Neural progenitor cell (in vitro differentiated cells): ENCODE data around the gene TBC1D24. TPM values are rescaled to one million over a fixed set of nuclear protein-coding genes. Genes with fewer than 3 reads are reported as not detected.

Experiments
- DNase-seq: peaks from one replicate; pipeline ENCODE4 v3.0.0-alpha.2; 2016; ENCODE audit warnings: low spot score
- H2AFZ ChIP-seq: fragments of 200-600 bp; sonication (generic); replicated peaks from 2 replicates; pipeline ENCODE4 v1.6.1; 2016; ENCODE audit warnings: antibody characterized with exemption
- H3F3A ChIP-seq: fragments of 200-600 bp; sonication (generic); 2 replicates; pipeline ENCODE4 v1.6.1; 2016; ENCODE audit warnings: antibody characterized with exemption, low read depth
- H3K27ac ChIP-seq: fragments of 200-600 bp; sonication (generic); 2 replicates; pipeline ENCODE4 v1.5.1; 2016; ENCODE audit warnings: mild to moderate bottlenecking
- H3K27me3 ChIP-seq: fragments of 200-600 bp; sonication (generic); 2 replicates; pipeline ENCODE4 v1.6.1; 2016; ENCODE audit warnings: mild to moderate bottlenecking, moderate library complexity
- H3K36me3 ChIP-seq: fragments of 200-600 bp; sonication (generic); 2 replicates; pipeline ENCODE4 v1.5.1; 2016
- H3K4me1 ChIP-seq: fragments of 200-600 bp; sonication (generic); 2 replicates; pipeline ENCODE4 v1.6.1; 2016; ENCODE audit warnings: mixed run types
- H3K4me2 ChIP-seq: fragments of 200-600 bp; sonication (generic); 2 replicates; pipeline ENCODE4 v1.6.1; 2016
- H3K4me3 ChIP-seq: fragments of 200-600 bp; sonication (generic); 2 replicates; pipeline ENCODE4 v1.5.1; 2016
- H3K79me2 ChIP-seq: fragments of 200-600 bp; sonication (generic); 2 replicates; pipeline ENCODE4 v1.6.1; 2016; ENCODE audit warnings: low read depth
- H3K9ac ChIP-seq: fragments of 200-600 bp; sonication (generic); 2 replicates; pipeline ENCODE4 v1.6.1; 2016
- H3K9me3 ChIP-seq: fragments of 200-600 bp; sonication (generic); 2 replicates; pipeline ENCODE4 v1.5.1; 2016; ENCODE audit warnings: low read depth
- H4K20me1 ChIP-seq: fragments of 200-600 bp; sonication (generic); 2 replicates; pipeline ENCODE4 v1.6.1; 2016; ENCODE audit warnings: low read depth
- H3K27ac Mint-ChIP-seq: 3 replicates; pipeline ENCODE4 v1.8.0; 2021; ENCODE audit warnings: mixed read lengths
- H3K27me3 Mint-ChIP-seq: 2 replicates; pipeline ENCODE4 v1.8.0; 2022; ENCODE audit warnings: low read depth, mild to moderate bottlenecking, inconsistent platforms, moderate library complexity, mixed read lengths; ENCODE audit not compliant: insufficient read depth
- H3K36me3 Mint-ChIP-seq: 3 replicates; pipeline ENCODE4 v1.8.0; 2021; ENCODE audit warnings: mixed read lengths
- H3K4me1 Mint-ChIP-seq: 3 replicates; pipeline ENCODE4 v1.8.0; 2021; ENCODE audit warnings: mixed read lengths
- H3K4me3 Mint-ChIP-seq: 3 replicates; pipeline ENCODE4 v1.8.0; 2021; ENCODE audit warnings: mild to moderate bottlenecking, moderate library complexity, mixed read lengths
- H3K9me3 Mint-ChIP-seq: 3 replicates; pipeline ENCODE4 v1.8.0; 2020; ENCODE audit warnings: mixed read lengths
- EZH2 ChIP-seq: fragments of 200-600 bp; sonication (generic); IDR thresholded peaks from 2 replicates; pipeline ENCODE4 v1.6.1; 2017; ENCODE audit warnings: antibody characterized with exemption, mild to moderate bottlenecking, moderate library complexity
- EZH2phosphoT487 ChIP-seq: fragments of 200-600 bp; sonication (generic); IDR thresholded peaks from 2 replicates; pipeline ENCODE4 v1.6.1; 2017; ENCODE audit warnings: antibody characterized with exemption
- total RNA-seq: library from RNA; depleted of rRNA; stranded (reverse); fragments of >200 nt; gene quantifications from 2 replicates; pipeline ENCODE4 v1.2.3, GENCODE V29; 2015; ENCODE audit warnings: low replicate concordance
- TF ChIP-seq, protein P1 (sequence below): fragments of 200-600 bp; sonication (generic); IDR thresholded peaks from 2 replicates; pipeline ENCODE4 v1.5.1; 2017; ENCODE audit warnings: antibody characterized with exemption, mild to moderate bottlenecking

Gene TBC1D24
- total RNA-seq, 1 donor from 2014 or later, result 8.2 TPM

DNA sequence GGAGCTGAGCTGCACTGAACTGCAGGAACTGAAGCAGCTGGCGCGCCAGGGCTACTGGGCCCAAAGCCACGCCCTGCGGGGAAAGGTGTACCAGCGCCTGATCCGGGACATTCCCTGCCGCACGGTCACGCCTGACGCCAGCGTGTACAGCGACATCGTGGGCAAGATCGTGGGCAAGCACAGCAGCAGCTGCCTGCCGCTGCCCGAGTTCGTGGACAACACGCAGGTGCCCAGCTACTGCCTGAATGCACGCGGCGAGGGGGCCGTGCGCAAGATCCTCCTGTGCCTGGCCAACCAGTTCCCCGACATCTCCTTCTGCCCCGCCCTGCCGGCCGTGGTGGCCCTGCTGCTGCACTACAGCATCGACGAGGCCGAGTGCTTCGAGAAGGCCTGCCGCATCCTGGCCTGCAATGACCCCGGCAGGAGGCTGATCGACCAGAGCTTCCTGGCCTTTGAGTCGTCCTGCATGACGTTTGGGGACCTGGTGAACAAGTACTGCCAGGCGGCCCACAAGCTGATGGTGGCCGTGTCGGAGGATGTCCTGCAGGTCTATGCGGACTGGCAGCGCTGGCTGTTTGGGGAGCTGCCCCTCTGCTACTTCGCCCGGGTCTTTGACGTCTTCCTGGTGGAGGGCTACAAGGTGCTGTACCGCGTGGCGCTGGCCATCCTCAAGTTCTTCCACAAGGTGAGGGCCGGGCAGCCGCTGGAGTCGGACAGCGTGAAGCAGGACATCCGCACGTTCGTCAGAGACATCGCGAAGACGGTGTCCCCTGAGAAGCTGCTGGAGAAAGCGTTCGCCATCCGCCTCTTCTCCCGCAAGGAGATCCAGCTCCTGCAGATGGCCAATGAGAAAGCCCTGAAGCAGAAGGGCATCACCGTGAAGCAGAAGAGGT, 21.5 kb downstream of the TBC1D24 start:
- no peak overlapping the region for H3K27ac Mint-ChIP-seq
- no peak overlapping the region for H2AFZ ChIP-seq
- H3K27me3 Mint-ChIP-seq, result peaks cover 3% of the 10 kb centered on the region
- no peak overlapping the region for H3K4me3 Mint-ChIP-seq
- H3K27ac ChIP-seq, result no peak overlapping the region
- no peaks in the 10 kb centered on the region for H3K4me1 Mint-ChIP-seq
- peaks cover 3% of the 10 kb centered on the region for H3K36me3 Mint-ChIP-seq
- no peak for DNase-seq
- no peaks in the 10 kb centered on the region for H4K20me1 ChIP-seq
- H3K4me3 ChIP-seq, result no peak overlapping the region
- no peaks in the 10 kb centered on the region for H3K9me3 Mint-ChIP-seq
- no peaks in the 10 kb centered on the region for H3K79me2 ChIP-seq
- no peaks in the 10 kb centered on the region for H3K27me3 ChIP-seq
- no peaks in the 10 kb centered on the region for H3F3A ChIP-seq
- H3K9ac ChIP-seq, result no peak overlapping the region
- H3K9me3 ChIP-seq, result no peaks in the 10 kb centered on the region
- peaks cover under 1% of the 10 kb centered on the region for H3K4me1 ChIP-seq
- H3K36me3 ChIP-seq, result no peaks in the 10 kb centered on the region
- TF ChIP-seq, protein P1, sequence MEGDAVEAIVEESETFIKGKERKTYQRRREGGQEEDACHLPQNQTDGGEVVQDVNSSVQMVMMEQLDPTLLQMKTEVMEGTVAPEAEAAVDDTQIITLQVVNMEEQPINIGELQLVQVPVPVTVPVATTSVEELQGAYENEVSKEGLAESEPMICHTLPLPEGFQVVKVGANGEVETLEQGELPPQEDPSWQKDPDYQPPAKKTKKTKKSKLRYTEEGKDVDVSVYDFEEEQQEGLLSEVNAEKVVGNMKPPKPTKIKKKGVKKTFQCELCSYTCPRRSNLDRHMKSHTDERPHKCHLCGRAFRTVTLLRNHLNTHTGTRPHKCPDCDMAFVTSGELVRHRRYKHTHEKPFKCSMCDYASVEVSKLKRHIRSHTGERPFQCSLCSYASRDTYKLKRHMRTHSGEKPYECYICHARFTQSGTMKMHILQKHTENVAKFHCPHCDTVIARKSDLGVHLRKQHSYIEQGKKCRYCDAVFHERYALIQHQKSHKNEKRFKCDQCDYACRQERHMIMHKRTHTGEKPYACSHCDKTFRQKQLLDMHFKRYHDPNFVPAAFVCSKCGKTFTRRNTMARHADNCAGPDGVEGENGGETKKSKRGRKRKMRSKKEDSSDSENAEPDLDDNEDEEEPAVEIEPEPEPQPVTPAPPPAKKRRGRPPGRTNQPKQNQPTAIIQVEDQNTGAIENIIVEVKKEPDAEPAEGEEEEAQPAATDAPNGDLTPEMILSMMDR, result no peak
- TF ChIP-seq EZH2 (no peak), EZH2phosphoT487 (no peak)
- H3K4me2 ChIP-seq, result no peak overlapping the region

DNA sequence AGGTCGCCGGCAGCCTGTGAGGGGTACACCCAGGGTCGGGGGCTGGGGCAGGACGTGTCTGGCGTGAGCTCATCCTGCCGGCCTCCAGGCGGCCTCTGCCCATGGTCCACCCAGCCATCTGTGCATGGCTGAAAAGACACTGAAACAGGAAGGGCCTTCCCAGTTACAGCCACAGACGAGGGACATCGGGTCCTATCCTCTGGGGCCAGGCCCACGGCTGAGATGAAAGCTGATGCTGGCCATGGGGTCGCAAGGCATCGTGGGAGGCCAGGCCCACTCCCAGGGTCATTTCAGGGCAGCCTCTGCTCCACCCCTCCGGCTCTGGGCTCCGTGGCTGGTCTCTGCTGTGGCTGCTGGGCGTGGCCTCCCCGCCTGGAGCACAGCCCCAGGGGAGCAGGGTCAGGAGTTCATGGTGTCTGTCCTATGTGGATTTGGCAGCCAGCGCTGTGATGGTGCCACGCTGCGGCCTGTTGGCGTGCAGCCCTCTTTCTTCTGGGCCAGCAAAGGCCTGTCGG, 22.2 kb downstream of the TBC1D24 start:
- H3K4me1 Mint-ChIP-seq, result peaks cover 3% of the 10 kb centered on the region
- no peak overlapping the region for H3K4me2 ChIP-seq
- H3K79me2 ChIP-seq, result no peaks in the 10 kb centered on the region
- TF ChIP-seq EZH2phosphoT487 (no peak), EZH2 (no peak)
- TF ChIP-seq, protein P1, result no peak
- no peak for DNase-seq
- H3F3A ChIP-seq, result peaks cover 4% of the 10 kb centered on the region
- no peak overlapping the region for H3K4me3 ChIP-seq
- H3K27me3 Mint-ChIP-seq, result peaks cover 3% of the 10 kb centered on the region
- no peaks in the 10 kb centered on the region for H3K36me3 ChIP-seq
- no peaks in the 10 kb centered on the region for H3K9me3 Mint-ChIP-seq
- H3K36me3 Mint-ChIP-seq, result peaks cover 3% of the 10 kb centered on the region
- no peak overlapping the region for H3K4me3 Mint-ChIP-seq
- H2AFZ ChIP-seq, result no peak overlapping the region
- no peaks in the 10 kb centered on the region for H3K27me3 ChIP-seq
- no peak overlapping the region for H3K27ac ChIP-seq
- no peak overlapping the region for H3K27ac Mint-ChIP-seq
- H4K20me1 ChIP-seq, result no peaks in the 10 kb centered on the region
- peaks cover 6% of the 10 kb centered on the region for H3K4me1 ChIP-seq
- no peaks in the 10 kb centered on the region for H3K9me3 ChIP-seq
- H3K9ac ChIP-seq, result no peak overlapping the region

DNA sequence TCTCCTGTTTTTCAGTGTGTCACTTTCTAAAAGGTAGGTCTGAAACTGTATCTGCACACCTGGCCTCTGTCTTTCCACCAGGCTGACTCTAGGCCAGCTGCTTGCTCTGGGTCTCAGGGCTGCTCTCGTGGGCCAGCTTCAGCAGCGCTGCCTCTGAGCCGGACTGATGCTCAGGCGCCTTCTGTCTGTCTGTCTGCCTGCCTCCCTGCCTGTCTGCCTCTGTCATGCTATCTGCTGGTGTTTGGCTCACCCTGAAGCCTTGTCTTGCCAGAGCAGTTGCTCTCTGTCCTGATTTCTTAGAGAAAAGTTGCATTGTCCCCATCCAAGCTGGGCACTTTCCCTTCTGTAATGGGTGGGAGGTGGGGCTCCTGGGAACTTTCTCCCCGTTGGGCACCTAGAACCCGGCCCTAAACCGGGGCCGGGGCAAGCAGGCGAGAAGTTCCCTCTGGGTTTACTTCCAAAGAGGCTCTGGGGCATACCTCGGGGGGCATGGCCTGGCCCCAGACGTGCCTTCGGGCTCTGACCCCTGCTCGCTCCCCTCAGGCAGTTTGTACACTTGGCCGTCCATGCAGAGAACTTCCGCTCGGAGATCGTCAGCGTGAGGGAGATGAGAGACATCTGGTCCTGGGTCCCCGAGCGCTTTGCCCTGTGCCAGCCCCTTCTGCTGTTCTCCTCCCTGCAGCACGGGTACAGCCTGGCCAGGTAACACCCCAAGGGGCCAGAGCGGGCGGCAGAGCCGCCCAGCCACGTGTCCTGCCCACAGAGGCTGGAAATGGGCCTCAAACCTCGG, 23.0 kb downstream of the TBC1D24 start:
- Histone ChIP-seq H3K27ac (no peak overlapping the region), H3K79me2 (no peaks in the 10 kb centered on the region)

More for the DNA sequence above, 23.0 kb downstream of the TBC1D24 start:
- no peak overlapping the region for H3K4me2 ChIP-seq
- H3K36me3 Mint-ChIP-seq, result peaks cover 3% of the 10 kb centered on the region
- H3K27me3 Mint-ChIP-seq, result no peaks in the 10 kb centered on the region
- H3K4me1 ChIP-seq, result peaks cover 6% of the 10 kb centered on the region
- no peak overlapping the region for H2AFZ ChIP-seq
- H3K9me3 ChIP-seq, result no peaks in the 10 kb centered on the region
- H3K9me3 Mint-ChIP-seq, result no peaks in the 10 kb centered on the region
- peaks cover 4% of the 10 kb centered on the region for H3F3A ChIP-seq
- no peak for TF ChIP-seq EZH2phosphoT487
- TF ChIP-seq EZH2, result no peak
- TF ChIP-seq, protein P1, result no peak
- no peaks in the 10 kb centered on the region for H3K27me3 ChIP-seq
- H3K4me3 ChIP-seq, result no peak overlapping the region
- H3K27ac Mint-ChIP-seq, result no peak overlapping the region
- DNase-seq, result no peak
- H3K4me3 Mint-ChIP-seq, result no peak overlapping the region
- H4K20me1 ChIP-seq, result no peaks in the 10 kb centered on the region
- H3K36me3 ChIP-seq, result no peaks in the 10 kb centered on the region
- no peak overlapping the region for H3K9ac ChIP-seq
- H3K4me1 Mint-ChIP-seq, result peaks cover 3% of the 10 kb centered on the region
